HEK293 (cell line): Measurements from ENCODE around the gene LAT.
"Not testable (repeated sequence)": the region's sequence is repeated elsewhere in the genome, so short reads cannot be mapped to it uniquely, and the experiment has no call there.

Source experiments
- CTCF ChIA-PET: fragments of 350-600 bp; formaldehyde crosslinking; extraction: SDS; loops from one replicate; lab custom pipeline; 2021; ENCODE audit warnings: antibody characterized with exemption; lab: Yijun Ruan, JAX
- POLR2A ChIA-PET: fragments of 300-600 bp; formaldehyde crosslinking; extraction: SDS; loops from one replicate; lab custom pipeline; 2020; ENCODE audit warnings: antibody characterized with exemption, inconsistent platforms; lab: Yijun Ruan, JAX
- H3K27ac ChIP-seq: fragments of 200-500 bp; sonication (Bioruptor generic); 2 replicates; pipeline ENCODE4 v1.5.1; 2014; ENCODE audit warnings: low read depth, low read length, control low read depth, inconsistent platforms; ENCODE audit errors: extremely low read depth
- H3K36me3 ChIP-seq, 2 experiments: fragments of 200-500 bp in 1 of 2; sonication (Bioruptor generic) in 1 of 2; 1 replicate in 1 of 2; 2 replicates in 1 of 2; pipeline ENCODE4 v1.5.1; 2014 to 2017; ENCODE audit warnings: inconsistent platforms in 2 of 2, low read length in 2 of 2; ENCODE audit not compliant: control insufficient read depth in 2 of 2, insufficient read depth in 1 of 2
- H3K4me1 ChIP-seq: fragments of 200-500 bp; sonication (Bioruptor generic); 2 replicates; pipeline ENCODE4 v1.5.1; 2014; ENCODE audit warnings: mild to moderate bottlenecking, low read length, inconsistent platforms; ENCODE audit not compliant: control insufficient read depth, insufficient read depth
- H3K4me3 ChIP-seq: 2 replicates; pipeline ENCODE4 v1.5.1; 2011; ENCODE audit warnings: low read depth, mild to moderate bottlenecking, control low read depth, low read length, moderate library complexity
- H3K9me3 ChIP-seq: fragments of 200-500 bp; sonication (Bioruptor generic); 2 replicates; pipeline ENCODE4 v1.5.1; 2014; ENCODE audit warnings: low read depth, low read length, inconsistent platforms; ENCODE audit not compliant: control insufficient read depth, insufficient read depth
- HOXC10 ChIP-seq: sonication (generic); formaldehyde crosslinking; IDR thresholded peaks from 2 replicates; pipeline ENCODE4 v1.8.1; 2023; ENCODE audit warnings: mild to moderate bottlenecking, missing genetic modification reagents
- IKZF3 ChIP-seq: fragments of 450-650 bp; IDR thresholded peaks from 2 replicates; pipeline ENCODE4 v1.5.0; 2018; ENCODE audit warnings: missing biosample characterization, mild to moderate bottlenecking, missing genetic modification characterization, moderate library complexity
- KLF16 ChIP-seq: fragments of 450-650 bp; formaldehyde crosslinking; IDR thresholded peaks from 2 replicates; pipeline ENCODE4 v1.5.1; 2017; ENCODE audit warnings: missing biosample characterization, missing genetic modification characterization
- KLF7 ChIP-seq: fragments of 450-650 bp; formaldehyde crosslinking; IDR thresholded peaks from 2 replicates; pipeline ENCODE4 v1.5.1; 2016; ENCODE audit warnings: missing biosample characterization, missing genetic modification characterization, borderline replicate concordance
- OSR2 ChIP-seq: fragments of 450-650 bp; formaldehyde crosslinking; IDR thresholded peaks from 2 replicates; pipeline ENCODE4 v1.5.1; 2016; ENCODE audit warnings: missing biosample characterization, missing genetic modification characterization
- RBAK ChIP-seq: fragments of 450-650 bp; formaldehyde crosslinking; IDR thresholded peaks from 2 replicates; pipeline ENCODE4 v1.5.1; 2016; ENCODE audit warnings: missing biosample characterization, missing genetic modification characterization
- WT1 ChIP-seq: fragments of 450-650 bp; formaldehyde crosslinking; IDR thresholded peaks from 2 replicates; pipeline ENCODE4 v1.5.1; 2016; ENCODE audit warnings: missing biosample characterization, missing genetic modification characterization
- ZBTB1 ChIP-seq: fragments of 450-650 bp; formaldehyde crosslinking; IDR thresholded peaks from 2 replicates; pipeline ENCODE4 v1.5.1; 2016; ENCODE audit warnings: missing biosample characterization, missing genetic modification characterization
- ZEB2 ChIP-seq: fragments of 450-650 bp; formaldehyde crosslinking; IDR thresholded peaks from 2 replicates; pipeline ENCODE4 v1.5.1; 2016; ENCODE audit warnings: missing biosample characterization, missing genetic modification characterization
- ZFP3 ChIP-seq: fragments of 450-650 bp; formaldehyde crosslinking; IDR thresholded peaks from 2 replicates; pipeline ENCODE4 v1.5.1; 2016; ENCODE audit warnings: low read depth, missing biosample characterization, missing genetic modification characterization
- ZNF121 ChIP-seq: fragments of 450-650 bp; formaldehyde crosslinking; IDR thresholded peaks from 2 replicates; pipeline ENCODE4 v1.5.1; 2016; ENCODE audit warnings: missing biosample characterization, missing genetic modification characterization
- ZNF175 ChIP-seq: fragments of 450-650 bp; formaldehyde crosslinking; IDR thresholded peaks from 2 replicates; pipeline ENCODE4 v1.5.1; 2016; ENCODE audit warnings: missing biosample characterization, missing genetic modification characterization
- ZNF19 ChIP-seq: fragments of 450-650 bp; formaldehyde crosslinking; IDR thresholded peaks from 2 replicates; pipeline ENCODE4; 2016; ENCODE audit warnings: missing biosample characterization, missing genetic modification characterization, low read depth
- ZNF221 ChIP-seq: fragments of 450-650 bp; formaldehyde crosslinking; IDR thresholded peaks from 2 replicates; pipeline ENCODE4 v1.5.1; 2017; ENCODE audit warnings: missing biosample characterization, missing genetic modification characterization, borderline replicate concordance
- ZNF341 ChIP-seq: fragments of 450-650 bp; formaldehyde crosslinking; IDR thresholded peaks from 2 replicates; pipeline ENCODE4; 2016; ENCODE audit warnings: low read depth, missing biosample characterization, missing genetic modification characterization
- ZNF366 ChIP-seq: fragments of 450-650 bp; formaldehyde crosslinking; conservative IDR thresholded peaks from 2 replicates; pipeline ENCODE4 v1.5.1; 2016; ENCODE audit warnings: missing biosample characterization, missing genetic modification characterization
- ZNF530 ChIP-seq: fragments of 450-650 bp; formaldehyde crosslinking; IDR thresholded peaks from 2 replicates; pipeline ENCODE4 v1.5.1; 2016; ENCODE audit warnings: low read depth, missing biosample characterization, missing genetic modification characterization
- ZNF558 ChIP-seq: fragments of 450-650 bp; formaldehyde crosslinking; IDR thresholded peaks from 2 replicates; pipeline ENCODE4 v1.5.1; 2016; ENCODE audit warnings: missing biosample characterization, missing genetic modification characterization
- ZNF654 ChIP-seq: fragments of 450-650 bp; formaldehyde crosslinking; IDR thresholded peaks from 2 replicates; pipeline ENCODE4 v1.5.1; 2016; ENCODE audit warnings: low read depth, missing biosample characterization, missing genetic modification characterization
- ZNF658 ChIP-seq: fragments of 450-650 bp; formaldehyde crosslinking; IDR thresholded peaks from 2 replicates; pipeline ENCODE4; 2016; ENCODE audit warnings: missing biosample characterization, missing genetic modification characterization
- ZNF664 ChIP-seq: fragments of 450-650 bp; formaldehyde crosslinking; IDR thresholded peaks from 2 replicates; pipeline ENCODE4 v1.5.1; 2016; ENCODE audit warnings: missing biosample characterization, missing genetic modification characterization
- ZNF768 ChIP-seq: fragments of 450-650 bp; formaldehyde crosslinking; IDR thresholded peaks from 2 replicates; pipeline ENCODE4 v1.5.1; 2018; ENCODE audit warnings: missing biosample characterization, mild to moderate bottlenecking, missing genetic modification characterization
- TF ChIP-seq, protein P1 (sequence below): fragments of 450-650 bp; IDR thresholded peaks from 2 replicates; pipeline ENCODE4 v1.5.1; 2018; ENCODE audit warnings: missing biosample characterization, missing genetic modification characterization
- TF ChIP-seq, protein P2 (sequence below): IDR thresholded peaks from 2 replicates; pipeline ENCODE4 v1.6.1; 2011; ENCODE audit warnings: mild to moderate bottlenecking, low read depth, low read length, borderline replicate concordance
- TF ChIP-seq, protein P3 (sequence below): fragments of 450-650 bp; formaldehyde crosslinking; IDR thresholded peaks from 2 replicates; pipeline ENCODE4 v1.5.1; 2017; ENCODE audit warnings: missing biosample characterization, missing genetic modification characterization

The LAT gene

DNA sequence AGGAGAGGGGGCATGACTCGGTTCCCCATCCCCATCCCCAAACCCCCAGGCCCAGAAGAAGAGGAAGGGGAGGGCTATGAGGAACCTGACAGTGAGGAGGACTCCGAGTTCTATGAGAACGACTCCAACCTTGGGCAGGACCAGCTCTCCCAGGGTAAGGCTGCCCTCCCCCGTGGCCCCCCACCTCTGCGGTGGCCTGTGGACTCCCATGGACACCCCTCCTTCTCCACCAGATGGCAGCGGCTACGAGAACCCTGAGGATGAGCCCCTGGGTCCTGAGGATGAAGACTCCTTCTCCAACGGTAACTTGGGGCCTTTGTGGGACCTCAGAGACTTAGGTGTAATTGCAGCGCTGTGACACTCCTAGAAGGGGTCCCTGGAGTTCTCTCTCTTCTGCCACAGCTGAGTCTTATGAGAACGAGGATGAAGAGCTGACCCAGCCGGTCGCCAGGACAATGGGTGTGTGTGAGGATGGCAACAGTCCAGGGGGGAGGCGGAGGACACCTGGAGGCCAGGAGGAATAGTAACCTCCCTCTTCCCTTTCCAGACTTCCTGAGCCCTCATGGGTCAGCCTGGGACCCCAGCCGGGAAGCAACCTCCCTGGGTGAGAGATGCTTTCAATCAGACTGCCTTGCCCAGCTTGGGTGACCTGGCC lies 47.5 kb upstream of the LAT start:
- H3K27ac ChIP-seq, result no peak overlapping the region
- H3K4me1 ChIP-seq, result no peaks in the 10 kb centered on the region
- POLR2A ChIA-PET, result no interaction called here
- H3K9me3 ChIP-seq, result no peaks in the 10 kb centered on the region
- CTCF ChIA-PET, result interaction anchor here (0.6 to 0.7 kb wide), 3 partner anchors 18 to 40 kb away, joined by 3 to 4 read pairs (median 3); no protein-coding TSS in a partner anchor
- H3K36me3 ChIP-seq, result no peaks in the 10 kb centered on the region
- no peak overlapping the region for H3K4me3 ChIP-seq
- TF ChIP-seq ZNF366 (tag by site-specific recombination), result no peak
- no peak for TF ChIP-seq ZFP3 (tag by site-specific recombination)
- TF ChIP-seq RBAK (tag by site-specific recombination), result no peak
- TF ChIP-seq IKZF3 (tag by site-specific recombination), result no peak
- TF ChIP-seq ZBTB1, result no peak
- no peak for TF ChIP-seq ZNF558 (tag by site-specific recombination)
- TF ChIP-seq ZNF530 (tag by site-specific recombination), result no peak
- TF ChIP-seq WT1, result no peak
- TF ChIP-seq ZNF768 (tag by site-specific recombination), result no peak
- TF ChIP-seq, protein P1, sequence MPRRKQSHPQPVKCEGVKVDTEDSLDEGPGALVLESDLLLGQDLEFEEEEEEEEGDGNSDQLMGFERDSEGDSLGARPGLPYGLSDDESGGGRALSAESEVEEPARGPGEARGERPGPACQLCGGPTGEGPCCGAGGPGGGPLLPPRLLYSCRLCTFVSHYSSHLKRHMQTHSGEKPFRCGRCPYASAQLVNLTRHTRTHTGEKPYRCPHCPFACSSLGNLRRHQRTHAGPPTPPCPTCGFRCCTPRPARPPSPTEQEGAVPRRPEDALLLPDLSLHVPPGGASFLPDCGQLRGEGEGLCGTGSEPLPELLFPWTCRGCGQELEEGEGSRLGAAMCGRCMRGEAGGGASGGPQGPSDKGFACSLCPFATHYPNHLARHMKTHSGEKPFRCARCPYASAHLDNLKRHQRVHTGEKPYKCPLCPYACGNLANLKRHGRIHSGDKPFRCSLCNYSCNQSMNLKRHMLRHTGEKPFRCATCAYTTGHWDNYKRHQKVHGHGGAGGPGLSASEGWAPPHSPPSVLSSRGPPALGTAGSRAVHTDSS (tag by site-specific recombination), result no peak
- no peak for TF ChIP-seq ZNF175 (tag by site-specific recombination)
- no peak for TF ChIP-seq HOXC10 (CRISPR knock-in tag)
- TF ChIP-seq OSR2 (tag by site-specific recombination), result no peak
- TF ChIP-seq KLF16 (tag by site-specific recombination), result no peak
- no peak for TF ChIP-seq ZNF341 (tag by site-specific recombination)

DNA sequence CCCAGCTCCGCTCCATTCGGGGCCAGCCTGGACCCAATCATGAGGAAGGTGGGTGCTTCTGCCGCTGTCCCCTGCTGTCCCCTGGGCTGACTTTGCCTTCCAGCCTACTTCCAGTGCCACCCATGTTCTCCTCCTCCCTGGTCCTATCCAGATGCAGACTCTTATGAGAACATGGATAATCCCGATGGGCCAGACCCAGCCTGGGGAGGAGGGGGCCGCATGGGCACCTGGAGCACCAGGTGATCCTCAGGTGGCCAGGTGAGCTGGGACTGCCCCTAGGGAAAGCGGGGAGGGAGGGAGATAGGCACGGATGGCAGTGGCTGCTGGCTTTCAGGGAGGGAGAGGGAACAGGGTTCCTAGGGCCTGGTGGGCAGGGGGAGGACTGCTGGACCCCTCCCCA lies 46.1 kb upstream of the LAT start:
- ChIA-PET POLR2A (no interaction called here), CTCF (no interaction called here)
- no peaks in the 10 kb centered on the region for H3K9me3 ChIP-seq
- no peak overlapping the region for H3K27ac ChIP-seq
- H3K36me3 ChIP-seq, result no peaks in the 10 kb centered on the region
- TF ChIP-seq ZEB2 (0 out of 2 replicates have a peak, but pooled peaks have one; percentile 34), KLF7 (no peak), ZNF658 (tag by site-specific recombination) (no peak)
- no peaks in the 10 kb centered on the region for H3K4me1 ChIP-seq
- no peak overlapping the region for H3K4me3 ChIP-seq

DNA sequence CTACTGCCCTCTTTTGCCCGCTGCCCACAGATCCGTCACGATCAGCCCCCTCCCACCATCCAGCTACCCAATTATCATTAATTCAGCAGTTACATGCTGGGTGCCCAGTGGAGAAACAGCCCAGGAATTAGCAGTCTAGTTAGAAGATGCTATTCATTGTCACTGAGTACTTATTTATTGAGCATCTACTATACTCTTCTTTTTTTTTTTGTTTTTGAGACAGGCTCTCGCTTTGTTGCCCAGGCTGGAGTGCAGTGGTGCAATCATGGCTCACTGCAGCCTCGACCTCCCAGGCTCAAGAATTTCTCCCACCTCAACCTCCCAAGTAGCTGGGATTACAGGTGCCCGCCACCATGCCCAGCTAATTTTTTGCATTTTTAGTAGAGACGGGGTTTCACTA lies 45.0 kb upstream of the LAT start:
- CTCF ChIA-PET, result interaction anchor here (0.6 kb wide), 4 partner anchors 25 to 96 kb away, joined by 3 read pairs; no protein-coding TSS in a partner anchor
- H3K4me3 ChIP-seq, H3K4me1 ChIP-seq, H3K27ac ChIP-seq, POLR2A ChIA-PET, H3K36me3 ChIP-seq, H3K9me3 ChIP-seq: not testable (repeated sequence)
- TF ChIP-seq ZNF664 (tag by site-specific recombination), result peak; percentile 94

DNA sequence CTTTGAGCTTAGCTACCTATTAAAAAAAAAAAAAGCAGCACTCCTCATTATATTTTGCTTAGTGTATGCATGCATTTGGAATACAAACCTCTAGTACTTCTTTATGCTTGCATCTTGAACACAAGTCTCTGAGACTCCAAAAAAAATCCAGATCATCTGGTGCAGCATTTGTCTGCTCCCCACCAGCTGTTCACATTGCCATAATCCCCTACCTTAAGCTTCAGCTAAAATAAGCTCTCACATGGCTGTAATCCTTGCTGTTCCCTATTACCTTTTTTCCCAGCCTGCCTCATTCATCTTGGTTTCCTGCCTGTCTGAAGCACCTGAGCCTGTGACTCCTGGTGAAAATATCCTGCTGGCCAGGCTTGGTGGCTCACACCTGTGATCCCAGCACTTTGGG lies 41.6 kb upstream of the LAT start:
- no peaks in the 10 kb centered on the region for H3K36me3 ChIP-seq
- ChIA-PET CTCF (interaction anchor here (0.7 to 2.9 kb wide), 4 partner anchors 17 to 71 kb away, joined by 3 to 22 read pairs (median 11); partner anchors contain the start of gene RABEP2), POLR2A (no interaction called here)
- H3K4me3 ChIP-seq, result no peak overlapping the region
- H3K27ac ChIP-seq, result no peak overlapping the region
- H3K9me3 ChIP-seq, result no peaks in the 10 kb centered on the region
- no peaks in the 10 kb centered on the region for H3K4me1 ChIP-seq
- TF ChIP-seq ZNF121 (tag by site-specific recombination) (no peak), ZNF654 (tag by site-specific recombination) (no peak), ZNF19 (tag by site-specific recombination) (no peak), ZNF221 (tag by site-specific recombination) (no peak)
- TF ChIP-seq, protein P2, sequence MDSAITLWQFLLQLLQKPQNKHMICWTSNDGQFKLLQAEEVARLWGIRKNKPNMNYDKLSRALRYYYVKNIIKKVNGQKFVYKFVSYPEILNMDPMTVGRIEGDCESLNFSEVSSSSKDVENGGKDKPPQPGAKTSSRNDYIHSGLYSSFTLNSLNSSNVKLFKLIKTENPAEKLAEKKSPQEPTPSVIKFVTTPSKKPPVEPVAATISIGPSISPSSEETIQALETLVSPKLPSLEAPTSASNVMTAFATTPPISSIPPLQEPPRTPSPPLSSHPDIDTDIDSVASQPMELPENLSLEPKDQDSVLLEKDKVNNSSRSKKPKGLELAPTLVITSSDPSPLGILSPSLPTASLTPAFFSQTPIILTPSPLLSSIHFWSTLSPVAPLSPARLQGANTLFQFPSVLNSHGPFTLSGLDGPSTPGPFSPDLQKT, result no peak
- TF ChIP-seq, protein P3, sequence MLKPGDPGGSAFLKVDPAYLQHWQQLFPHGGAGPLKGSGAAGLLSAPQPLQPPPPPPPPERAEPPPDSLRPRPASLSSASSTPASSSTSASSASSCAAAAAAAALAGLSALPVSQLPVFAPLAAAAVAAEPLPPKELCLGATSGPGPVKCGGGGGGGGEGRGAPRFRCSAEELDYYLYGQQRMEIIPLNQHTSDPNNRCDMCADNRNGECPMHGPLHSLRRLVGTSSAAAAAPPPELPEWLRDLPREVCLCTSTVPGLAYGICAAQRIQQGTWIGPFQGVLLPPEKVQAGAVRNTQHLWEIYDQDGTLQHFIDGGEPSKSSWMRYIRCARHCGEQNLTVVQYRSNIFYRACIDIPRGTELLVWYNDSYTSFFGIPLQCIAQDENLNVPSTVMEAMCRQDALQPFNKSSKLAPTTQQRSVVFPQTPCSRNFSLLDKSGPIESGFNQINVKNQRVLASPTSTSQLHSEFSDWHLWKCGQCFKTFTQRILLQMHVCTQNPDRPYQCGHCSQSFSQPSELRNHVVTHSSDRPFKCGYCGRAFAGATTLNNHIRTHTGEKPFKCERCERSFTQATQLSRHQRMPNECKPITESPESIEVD (tag by site-specific recombination), result no peak
